Measurements from ENCODE around the gene LLPH.

DNA sequence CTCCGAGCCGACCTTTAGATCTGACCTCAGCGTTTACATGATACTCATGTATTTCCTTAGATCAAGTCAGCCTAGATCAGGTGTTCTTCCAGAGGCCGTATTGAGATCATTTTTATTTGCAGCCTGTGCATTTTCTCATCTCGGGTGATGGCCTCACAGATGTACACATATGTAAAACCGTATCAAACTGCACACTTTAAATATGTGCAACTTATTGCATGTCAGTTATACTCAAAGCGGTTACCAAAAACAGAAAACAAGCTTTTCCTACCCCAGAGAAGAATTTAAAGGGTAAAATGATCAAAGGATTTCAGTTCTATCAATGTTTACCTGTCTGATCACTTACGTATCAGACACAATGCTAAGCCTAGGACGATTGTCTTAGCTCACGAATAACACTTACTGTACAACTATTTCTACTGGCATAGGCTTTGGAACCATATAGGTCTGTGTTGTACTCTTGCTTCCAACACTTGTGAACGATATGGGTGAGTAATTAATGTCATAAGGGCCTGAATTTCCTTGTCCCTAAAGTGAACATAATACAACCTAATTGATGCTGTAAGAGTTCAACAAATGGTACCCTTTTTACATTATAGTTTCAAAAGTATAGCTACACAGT lies 628 bp upstream of the LLPH start:
- no peak for TF ChIP-seq ZBTB8A (CRISPR knock-in tag; IDR thresholded peaks at IDR 0.05; ENCODE audit: borderline replicate concordance, low read depth)
- no peak; the same call in 1 of the 2 replicates for TF ChIP-seq SNAI1 (CRISPR knock-in tag; IDR thresholded peaks at IDR 0.05; ENCODE audit: borderline replicate concordance)
- TF ChIP-seq RAD21 (CRISPR knock-in tag; IDR thresholded peaks at IDR 0.05), result no peak
- no peak for TF ChIP-seq SATB2 (CRISPR knock-in tag; IDR thresholded peaks at IDR 0.05)
- TF ChIP-seq, protein P1, sequence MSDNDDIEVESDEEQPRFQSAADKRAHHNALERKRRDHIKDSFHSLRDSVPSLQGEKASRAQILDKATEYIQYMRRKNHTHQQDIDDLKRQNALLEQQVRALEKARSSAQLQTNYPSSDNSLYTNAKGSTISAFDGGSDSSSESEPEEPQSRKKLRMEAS (IDR thresholded peaks at IDR 0.05), result no peak
- TF ChIP-seq NFYB (CRISPR knock-in tag; IDR thresholded peaks at IDR 0.05), result no peak
- no peak for TF ChIP-seq TGIF2 (CRISPR knock-in tag; IDR thresholded peaks at IDR 0.05)
- TF ChIP-seq ZNF432 (CRISPR knock-in tag; IDR thresholded peaks at IDR 0.05; ENCODE audit: borderline replicate concordance), result no peak
- TF ChIP-seq, protein P2, sequence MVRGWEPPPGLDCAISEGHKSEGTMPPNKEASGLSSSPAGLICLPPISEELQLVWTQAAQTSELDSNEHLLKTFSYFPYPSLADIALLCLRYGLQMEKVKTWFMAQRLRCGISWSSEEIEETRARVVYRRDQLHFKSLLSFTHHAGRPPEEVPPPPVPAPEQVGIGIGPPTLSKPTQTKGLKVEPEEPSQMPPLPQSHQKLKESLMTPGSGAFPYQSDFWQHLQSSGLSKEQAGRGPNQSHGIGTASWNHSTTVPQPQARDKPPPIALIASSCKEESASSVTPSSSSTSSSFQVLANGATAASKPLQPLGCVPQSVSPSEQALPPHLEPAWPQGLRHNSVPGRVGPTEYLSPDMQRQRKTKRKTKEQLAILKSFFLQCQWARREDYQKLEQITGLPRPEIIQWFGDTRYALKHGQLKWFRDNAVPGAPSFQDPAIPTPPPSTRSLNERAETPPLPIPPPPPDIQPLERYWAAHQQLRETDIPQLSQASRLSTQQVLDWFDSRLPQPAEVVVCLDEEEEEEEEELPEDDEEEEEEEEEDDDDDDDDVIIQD (CRISPR knock-in tag; IDR thresholded peaks at IDR 0.05; ENCODE audit: low read depth), result no peak
- TF ChIP-seq ATF1 (CRISPR knock-in tag; IDR thresholded peaks at IDR 0.05), result no peak
